ENCODE measurements around the gene DEK.

Gene DEK

DNA sequence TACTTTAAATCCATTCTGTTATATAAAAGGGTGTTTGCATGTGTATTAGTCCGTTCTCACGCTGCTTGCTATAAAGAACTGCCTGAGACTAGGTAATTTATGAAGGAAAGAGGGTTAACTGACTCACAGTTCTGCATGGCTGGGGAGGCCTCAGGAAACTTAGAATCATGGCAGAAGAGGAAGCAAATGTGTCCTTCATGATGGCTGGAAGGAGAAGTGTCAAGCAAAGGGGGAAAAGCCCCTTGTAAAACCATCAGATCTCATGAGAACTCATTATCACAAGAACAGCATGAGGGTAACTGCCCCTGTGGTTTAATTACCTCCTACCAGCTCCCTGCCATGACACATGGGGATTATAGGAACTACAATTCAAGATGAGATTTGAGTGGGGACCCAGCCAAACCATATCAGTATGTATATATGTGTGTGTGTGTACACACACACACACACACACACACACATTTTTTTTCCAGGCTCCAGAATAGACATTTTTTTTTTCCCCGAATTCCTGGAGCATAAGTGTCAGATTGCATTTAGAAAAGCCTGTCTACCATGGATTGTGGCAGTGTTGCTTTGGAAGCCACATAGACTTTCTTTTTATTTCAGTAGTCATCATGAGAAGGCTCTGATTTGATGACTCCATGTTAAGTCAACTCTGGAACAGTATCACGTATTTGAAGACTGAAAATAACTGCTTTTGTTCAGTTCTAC is 77.6 kb downstream of the DEK start:
- Histone ChIP-seq H3K4me1 (ENCODE audit: insufficient read depth, low read length, severe bottlenecking) (peaks cover 6% of the 10 kb centered on the region), H3K9me3 (ENCODE audit: low read length) (no peaks in the 10 kb centered on the region), H3K79me2 (ENCODE audit: insufficient read depth, low read length) (no peaks in the 10 kb centered on the region), H3K9me2 (ENCODE audit: low read depth, low read length) (no peaks in the 10 kb centered on the region), H3K27ac (ENCODE audit: low read depth, low read length, poor library complexity, severe bottlenecking) (no peak overlapping the region), H3F3A (ENCODE audit: insufficient read depth, low read length) (no peaks in the 10 kb centered on the region), H3K27me3 (ENCODE audit: insufficient read depth, low read length) (no peaks in the 10 kb centered on the region), H2AFZ (ENCODE audit: low read length) (no peak overlapping the region), H3K9ac (ENCODE audit: low read length) (no peak overlapping the region), H4K20me1 (ENCODE audit: insufficient read depth, low read length) (no peaks in the 10 kb centered on the region), H3K4me2 (ENCODE audit: low read length) (no peak overlapping the region), H3K36me3 (ENCODE audit: insufficient read depth, low read length) (peaks cover 32% of the 10 kb centered on the region; the same call in 1 of the 2 replicates), H3K4me3 (ENCODE audit: low read depth, low read length, poor library complexity, severe bottlenecking) (no peak overlapping the region)
- TF ChIP-seq CTCF (IDR thresholded peaks at IDR 0.05; ENCODE audit: low read length) (no peak), EZH2 (IDR thresholded peaks at IDR 0.05; ENCODE audit: borderline replicate concordance, low read length) (no peak)

DNA sequence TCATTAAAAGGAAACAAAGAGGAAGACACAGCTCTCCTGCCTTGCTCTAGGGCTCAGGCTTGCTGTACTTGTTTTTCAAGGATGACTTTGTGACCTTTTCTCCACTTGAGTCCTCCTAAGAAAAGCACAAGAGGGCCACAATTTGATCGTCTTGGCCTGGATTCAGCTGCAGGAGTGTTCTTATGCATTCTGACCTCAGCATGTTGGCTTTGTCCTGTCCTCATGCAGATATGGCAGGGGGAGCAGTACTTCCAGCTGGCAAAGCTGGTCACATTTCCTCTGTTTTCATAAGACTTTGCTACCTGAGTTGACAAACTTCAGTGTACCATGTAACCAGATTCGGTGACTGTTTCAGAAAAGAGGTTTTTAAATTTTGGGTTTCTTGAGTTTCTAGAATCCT is 78.3 kb downstream of the DEK start:
- no peak overlapping the region for H3K27ac ChIP-seq (ENCODE audit: low read depth, low read length, poor library complexity, severe bottlenecking)
- H4K20me1 ChIP-seq (ENCODE audit: insufficient read depth, low read length): no peaks in the 10 kb centered on the region
- no peaks in the 10 kb centered on the region for H3K79me2 ChIP-seq (ENCODE audit: insufficient read depth, low read length)
- H3K9me2 ChIP-seq (ENCODE audit: low read depth, low read length): no peaks in the 10 kb centered on the region
- H3K27me3 ChIP-seq (ENCODE audit: insufficient read depth, low read length): no peaks in the 10 kb centered on the region
- peaks cover 26% of the 10 kb centered on the region; the same call in 1 of the 2 replicates for H3K36me3 ChIP-seq (ENCODE audit: insufficient read depth, low read length)
- H3K9me3 ChIP-seq (ENCODE audit: low read length): no peaks in the 10 kb centered on the region
- no peaks in the 10 kb centered on the region; the same call in 1 of the 2 replicates for H3F3A ChIP-seq (ENCODE audit: insufficient read depth, low read length)
- H3K9ac ChIP-seq (ENCODE audit: low read length): no peak overlapping the region
- TF ChIP-seq EZH2 (IDR thresholded peaks at IDR 0.05; ENCODE audit: borderline replicate concordance, low read length) (no peak), CTCF (IDR thresholded peaks at IDR 0.05; ENCODE audit: low read length) (no peak)
- H3K4me3 ChIP-seq (ENCODE audit: low read depth, low read length, poor library complexity, severe bottlenecking): no peak overlapping the region
- H3K4me2 ChIP-seq (ENCODE audit: low read length): no peak overlapping the region
- peaks cover 6% of the 10 kb centered on the region for H3K4me1 ChIP-seq (ENCODE audit: insufficient read depth, low read length, severe bottlenecking)
- no peak overlapping the region for H2AFZ ChIP-seq (ENCODE audit: low read length)

DNA sequence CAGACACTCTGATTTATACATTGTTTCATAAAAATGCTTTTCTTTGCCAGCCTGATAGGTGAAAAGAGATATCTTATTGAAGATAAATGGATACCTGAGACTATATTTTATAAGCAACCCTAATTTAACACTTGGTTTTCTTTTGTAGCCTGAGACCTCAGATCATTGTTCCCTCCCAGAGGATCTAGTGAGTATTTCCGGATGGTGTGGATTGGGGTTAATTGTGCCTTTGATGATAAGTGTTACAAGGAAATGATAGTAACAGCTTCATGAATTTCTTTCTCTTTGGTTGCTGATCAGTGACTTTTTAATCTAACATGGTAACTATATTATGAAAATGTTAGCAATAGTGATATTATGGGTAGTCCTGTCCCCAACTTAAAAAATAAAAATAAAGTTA is 78.7 kb downstream of the DEK start:
- Histone ChIP-seq H3K79me2 (ENCODE audit: insufficient read depth, low read length) (no peaks in the 10 kb centered on the region), H2AFZ (ENCODE audit: low read length) (no peak overlapping the region), H3K9me3 (ENCODE audit: low read length) (no peaks in the 10 kb centered on the region), H3K4me1 (ENCODE audit: insufficient read depth, low read length, severe bottlenecking) (peaks cover 6% of the 10 kb centered on the region), H3K9ac (ENCODE audit: low read length) (no peak overlapping the region), H3K4me2 (ENCODE audit: low read length) (no peak overlapping the region), H3K4me3 (ENCODE audit: low read depth, low read length, poor library complexity, severe bottlenecking) (no peak overlapping the region), H3K27me3 (ENCODE audit: insufficient read depth, low read length) (no peaks in the 10 kb centered on the region), H4K20me1 (ENCODE audit: insufficient read depth, low read length) (no peaks in the 10 kb centered on the region), H3K9me2 (ENCODE audit: low read depth, low read length) (no peaks in the 10 kb centered on the region), H3F3A (ENCODE audit: insufficient read depth, low read length) (no peaks in the 10 kb centered on the region; the same call in 1 of the 2 replicates), H3K36me3 (ENCODE audit: insufficient read depth, low read length) (peaks cover 26% of the 10 kb centered on the region; the same call in 1 of the 2 replicates), H3K27ac (ENCODE audit: low read depth, low read length, poor library complexity, severe bottlenecking) (no peak overlapping the region)
- TF ChIP-seq CTCF (IDR thresholded peaks at IDR 0.05; ENCODE audit: low read length) (no peak), EZH2 (IDR thresholded peaks at IDR 0.05; ENCODE audit: borderline replicate concordance, low read length) (no peak)

Measured in OCI-LY1 (cell line).